ENCODE results near the gene NHP2. TPM values are rescaled to one million over a fixed set of nuclear protein-coding genes. Genes with fewer than 3 reads are reported as not detected.

NHP2 gene
- total RNA-seq, 2 experiments from 2014 or later = 113 to 124 TPM

DNA sequence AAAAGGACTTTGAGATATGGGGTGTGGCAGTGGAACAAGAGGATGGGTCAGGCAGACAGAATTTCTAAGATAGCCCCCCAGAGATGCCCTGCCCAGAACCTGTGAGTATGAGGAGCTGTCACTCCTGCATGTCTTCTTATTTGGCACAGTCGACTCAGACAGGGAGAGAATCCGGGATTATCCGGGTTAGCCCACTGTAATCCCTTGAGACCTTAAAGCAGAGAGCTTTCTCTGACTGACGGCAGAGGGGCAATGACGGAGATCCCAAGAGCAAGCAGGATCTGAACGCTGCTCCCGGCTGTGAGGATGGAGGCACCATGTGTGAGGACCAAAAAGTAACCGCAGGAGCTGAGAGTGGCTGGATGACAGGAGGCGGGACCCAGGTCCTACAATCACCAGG lies 8.8 kb upstream of the NHP2 start:
- POLR2A ChIA-PET = no interaction called here
- DNase-seq (no peak), ATAC-seq (ENCODE audit: low read depth) (no peak)
- no peaks in the 10 kb centered on the region for H3K36me3 Mint-ChIP-seq
- H3K27me3 Mint-ChIP-seq = peaks cover 36% of the 10 kb centered on the region
- no peak overlapping the region for H3K4me3 Mint-ChIP-seq
- no peaks in the 10 kb centered on the region for H3K9me3 Mint-ChIP-seq
- H3K4me1 Mint-ChIP-seq = peaks cover 5% of the 10 kb centered on the region
- no peak overlapping the region for H3K27ac Mint-ChIP-seq

DNA sequence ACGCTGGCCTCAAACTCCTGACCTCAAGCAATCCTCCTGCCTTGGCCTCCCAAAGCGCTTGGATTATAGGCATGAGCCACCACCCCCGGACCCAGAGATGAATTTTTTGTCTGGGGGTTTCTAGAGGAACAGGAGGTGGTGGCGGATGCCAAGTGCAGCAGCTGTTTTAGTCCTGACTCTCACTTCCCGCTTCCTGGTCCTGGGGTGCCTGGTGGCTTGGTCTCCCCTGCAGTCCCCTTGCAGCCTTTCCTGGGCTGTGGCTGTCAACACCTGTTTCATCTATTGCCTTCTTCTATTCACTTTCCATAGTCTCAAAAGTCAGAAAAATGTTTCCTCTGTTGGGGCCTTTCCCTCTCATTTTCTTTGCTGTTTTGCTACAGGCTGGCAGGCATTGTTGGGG lies 6.5 kb upstream of the NHP2 start:
- Mint-ChIP-seq H3K4me1 (peaks cover 5% of the 10 kb centered on the region), H3K27ac (no peak overlapping the region), H3K27me3 (peaks cover 30% of the 10 kb centered on the region), H3K36me3 (no peaks in the 10 kb centered on the region), H3K9me3 (no peaks in the 10 kb centered on the region), H3K4me3 (no peak overlapping the region)
- DNase-seq (no peak), ATAC-seq (ENCODE audit: low read depth) (no peak)
- POLR2A ChIA-PET = no interaction called here

DNA sequence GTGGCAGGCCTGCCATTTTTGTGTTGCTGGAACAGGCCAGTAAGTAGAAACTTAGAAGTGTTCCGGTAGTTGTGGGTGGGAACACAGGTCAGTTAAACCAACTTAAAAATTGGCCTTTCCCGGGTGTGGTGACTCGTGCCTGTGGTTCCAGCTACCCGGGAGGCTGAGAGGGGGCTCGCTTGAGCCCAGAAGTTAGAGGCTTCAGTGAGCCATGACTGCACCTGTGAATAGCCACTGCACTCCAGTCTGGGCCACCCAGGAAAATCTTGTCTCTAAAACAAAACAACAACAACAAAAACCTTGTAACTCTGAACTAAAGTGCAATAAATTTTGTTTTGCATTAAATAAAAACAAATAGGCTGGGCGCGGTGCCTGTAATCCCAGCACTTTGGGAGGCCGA lies 1.4 kb upstream of the NHP2 start:
- DNase-seq = no peak
- POLR2A ChIA-PET = no interaction called here
- peaks cover 13% of the 10 kb centered on the region for H3K36me3 Mint-ChIP-seq
- no peak overlapping the region for H3K27ac Mint-ChIP-seq
- no peaks in the 10 kb centered on the region for H3K27me3 Mint-ChIP-seq
- no peak overlapping the region for H3K4me3 Mint-ChIP-seq
- H3K9me3 Mint-ChIP-seq = no peaks in the 10 kb centered on the region
- H3K4me1 Mint-ChIP-seq = peaks cover 24% of the 10 kb centered on the region
- no peak for ATAC-seq (ENCODE audit: low read depth)

DNA sequence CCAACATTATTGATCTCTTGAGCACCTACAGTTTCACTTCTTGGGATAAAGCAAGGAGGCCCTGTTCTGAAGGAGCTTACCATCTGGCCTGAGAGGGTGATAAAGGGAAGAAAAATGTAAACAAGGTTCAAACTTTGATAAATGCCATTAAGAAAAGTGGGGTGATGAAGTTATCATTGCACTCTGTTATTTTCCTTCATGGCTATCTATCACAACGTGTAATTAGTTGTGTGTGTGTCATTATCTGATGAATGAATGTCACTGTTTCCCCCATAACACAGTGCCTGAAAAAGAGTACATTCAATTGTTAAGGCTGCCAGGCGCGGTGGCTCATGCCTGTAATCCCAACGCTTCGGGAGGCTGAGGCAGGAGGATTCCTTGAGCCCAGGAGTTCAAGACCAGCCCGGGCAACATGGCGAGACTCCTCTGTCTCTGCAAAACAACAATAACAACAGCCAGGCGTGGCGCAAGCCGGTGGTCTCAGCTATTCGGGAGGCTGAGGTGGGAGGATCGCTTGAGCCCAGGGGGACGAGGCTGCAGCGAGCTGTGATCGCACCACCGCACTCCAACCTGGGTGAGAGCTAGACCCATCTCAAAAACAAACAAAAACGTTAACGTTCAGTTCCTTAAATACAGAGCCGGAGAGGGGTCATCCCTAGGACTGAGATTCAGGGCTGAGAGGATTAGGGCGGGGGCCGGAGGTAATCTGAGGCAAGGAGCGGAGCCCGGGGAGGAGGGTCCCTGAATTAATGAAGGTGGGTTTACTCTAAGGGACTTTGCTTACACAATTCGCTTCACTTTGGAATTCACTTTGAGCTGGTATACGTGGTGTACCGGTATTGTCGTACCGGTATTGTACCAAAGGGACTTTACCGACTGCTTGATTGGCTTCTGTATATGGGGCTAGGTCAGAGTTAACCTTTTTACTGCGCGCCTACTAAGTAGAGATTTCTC lies 917 bp downstream of the NHP2 start:
- DNase-seq = no peak
- Mint-ChIP-seq H3K27me3 (no peaks in the 10 kb centered on the region), H3K9me3 (no peaks in the 10 kb centered on the region), H3K4me1 (peaks cover 41% of the 10 kb centered on the region), H3K4me3 (peak overlapping the region; percentile 96), H3K36me3 (peaks cover 19% of the 10 kb centered on the region), H3K27ac (peak overlapping the region; percentile 91)
- POLR2A ChIA-PET = interaction anchor here (0.6 to 1.6 kb wide), 8 partner anchors 9 to 651 kb away, joined by 3 to 12 read pairs (median 4); partner anchors contain the start of genes HNRNPAB and RMND5B
- no peak for ATAC-seq (ENCODE audit: low read depth)

DNA sequence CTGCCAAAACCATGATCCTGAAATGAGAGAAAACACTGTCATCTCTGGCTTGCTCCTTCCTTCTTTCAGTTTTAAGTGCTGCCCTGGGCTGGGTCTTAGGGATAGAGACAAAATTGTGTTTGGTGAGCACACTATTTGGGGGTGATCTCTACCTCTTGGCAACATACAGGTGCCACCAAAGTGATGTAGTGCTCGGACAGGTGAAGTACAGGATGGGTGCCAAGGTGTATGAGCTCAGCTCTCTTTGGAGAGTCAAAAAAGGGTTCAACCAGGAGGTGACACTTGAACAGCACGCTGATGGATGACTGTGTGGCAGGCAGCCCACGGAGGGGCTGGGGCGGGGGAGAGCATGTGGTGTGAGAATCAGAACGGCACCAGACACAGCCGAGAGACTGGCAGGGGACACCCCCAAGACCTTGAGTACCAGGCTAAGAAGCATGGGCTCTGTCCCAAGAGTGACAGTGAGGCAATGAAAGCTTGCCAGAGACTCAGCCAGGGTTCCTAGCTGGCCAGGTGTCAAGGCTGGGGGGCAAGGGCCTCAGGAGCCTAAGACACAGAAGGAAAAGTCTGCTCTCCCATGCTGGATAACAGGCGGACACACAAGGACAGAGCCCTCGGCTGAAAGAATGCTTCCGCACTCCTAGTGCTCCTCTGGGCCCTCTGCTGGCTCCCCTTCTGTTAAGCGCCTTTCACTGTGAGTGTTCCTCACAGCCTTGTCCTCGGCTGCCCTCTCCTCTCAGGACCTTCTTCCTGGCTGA lies 2.5 kb downstream of the NHP2 start:
- Mint-ChIP-seq H3K27ac (no peak overlapping the region), H3K36me3 (peaks cover 19% of the 10 kb centered on the region), H3K4me1 (peaks cover 41% of the 10 kb centered on the region), H3K27me3 (no peaks in the 10 kb centered on the region), H3K9me3 (no peaks in the 10 kb centered on the region), H3K4me3 (no peak overlapping the region)
- ATAC-seq (ENCODE audit: low read depth) (no peak), DNase-seq (no peak)
- POLR2A ChIA-PET = no interaction called here

DNA sequence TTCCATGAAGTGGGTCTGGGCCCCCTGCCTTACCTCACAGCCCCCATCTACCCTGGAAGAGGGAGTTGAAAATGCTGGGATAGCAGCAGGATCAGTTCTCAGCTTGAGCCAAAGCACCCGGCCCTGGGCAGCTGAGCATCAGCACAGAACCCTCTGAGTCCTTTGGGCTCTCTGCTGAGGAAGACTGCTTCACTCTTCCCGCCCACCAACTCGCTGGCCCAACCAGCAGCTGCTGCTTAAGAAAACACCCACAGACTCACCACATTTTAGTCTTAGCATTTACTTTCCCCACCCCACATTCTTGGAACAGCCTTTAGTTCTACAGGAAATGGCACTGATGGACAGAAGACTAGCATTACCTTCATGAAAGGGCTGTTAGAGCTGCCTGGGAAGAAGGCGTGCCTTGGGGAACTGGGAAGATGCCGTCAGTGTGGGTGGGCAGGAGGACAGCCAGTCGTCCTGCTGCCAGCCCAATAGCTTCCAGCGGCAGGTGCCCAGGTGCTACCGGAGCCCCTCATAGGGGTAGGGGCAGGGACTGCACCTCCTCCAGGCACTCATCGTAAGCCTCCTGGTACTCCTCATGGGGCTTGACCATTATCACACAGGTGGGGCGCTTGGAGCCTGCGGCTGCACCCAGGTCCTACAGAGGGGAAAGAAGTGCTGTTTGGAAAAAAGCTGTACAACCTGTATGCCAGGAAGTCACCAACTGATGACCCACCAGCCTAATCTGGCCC lies 4.3 kb downstream of the NHP2 start:
- Mint-ChIP-seq H3K27ac (peak overlapping the region; percentile 70), H3K27me3 (no peaks in the 10 kb centered on the region)
- POLR2A ChIA-PET = interaction anchor here (1.1 to 2.1 kb wide), 2 partner anchors 29 to 31 kb away, joined by 3 to 11 read pairs; no protein-coding TSS in a partner anchor

DNA sequence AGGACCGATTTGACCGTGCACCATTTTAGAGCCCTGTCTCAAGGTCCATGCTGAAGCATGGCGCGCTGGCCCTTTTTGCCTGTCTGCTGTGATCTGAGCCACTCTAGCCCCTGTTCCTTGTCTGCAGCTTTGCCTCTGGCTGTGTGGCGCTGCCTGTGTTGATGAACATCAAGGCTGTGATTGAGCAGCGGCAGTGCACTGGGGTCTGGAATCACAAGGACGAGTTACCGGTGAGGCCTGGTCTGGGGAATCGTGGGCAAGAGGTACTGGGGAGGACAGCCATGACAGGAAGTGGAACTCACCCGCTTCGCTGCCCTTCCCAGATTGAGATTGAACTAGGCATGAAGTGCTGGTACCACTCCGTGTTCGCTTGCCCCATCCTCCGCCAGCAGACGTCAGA lies 6.3 kb downstream of the NHP2 start:
- no peak for DNase-seq
- Mint-ChIP-seq H3K4me3 (no peak overlapping the region), H3K27me3 (no peaks in the 10 kb centered on the region), H3K36me3 (peaks cover 17% of the 10 kb centered on the region), H3K27ac (no peak overlapping the region), H3K4me1 (peaks cover 36% of the 10 kb centered on the region), H3K9me3 (no peaks in the 10 kb centered on the region)
- no peak for ATAC-seq (ENCODE audit: low read depth)
- POLR2A ChIA-PET = no interaction called here

More for the DNA sequence above, 4.3 kb downstream of the NHP2 start:
- peak overlapping the region; percentile 8 for H3K4me3 Mint-ChIP-seq
- DNase-seq (no peak), ATAC-seq (ENCODE audit: low read depth) (peak; percentile 15)
- H3K36me3 Mint-ChIP-seq = peaks cover 19% of the 10 kb centered on the region
- H3K9me3 Mint-ChIP-seq = no peaks in the 10 kb centered on the region
- peaks cover 40% of the 10 kb centered on the region for H3K4me1 Mint-ChIP-seq

DNA sequence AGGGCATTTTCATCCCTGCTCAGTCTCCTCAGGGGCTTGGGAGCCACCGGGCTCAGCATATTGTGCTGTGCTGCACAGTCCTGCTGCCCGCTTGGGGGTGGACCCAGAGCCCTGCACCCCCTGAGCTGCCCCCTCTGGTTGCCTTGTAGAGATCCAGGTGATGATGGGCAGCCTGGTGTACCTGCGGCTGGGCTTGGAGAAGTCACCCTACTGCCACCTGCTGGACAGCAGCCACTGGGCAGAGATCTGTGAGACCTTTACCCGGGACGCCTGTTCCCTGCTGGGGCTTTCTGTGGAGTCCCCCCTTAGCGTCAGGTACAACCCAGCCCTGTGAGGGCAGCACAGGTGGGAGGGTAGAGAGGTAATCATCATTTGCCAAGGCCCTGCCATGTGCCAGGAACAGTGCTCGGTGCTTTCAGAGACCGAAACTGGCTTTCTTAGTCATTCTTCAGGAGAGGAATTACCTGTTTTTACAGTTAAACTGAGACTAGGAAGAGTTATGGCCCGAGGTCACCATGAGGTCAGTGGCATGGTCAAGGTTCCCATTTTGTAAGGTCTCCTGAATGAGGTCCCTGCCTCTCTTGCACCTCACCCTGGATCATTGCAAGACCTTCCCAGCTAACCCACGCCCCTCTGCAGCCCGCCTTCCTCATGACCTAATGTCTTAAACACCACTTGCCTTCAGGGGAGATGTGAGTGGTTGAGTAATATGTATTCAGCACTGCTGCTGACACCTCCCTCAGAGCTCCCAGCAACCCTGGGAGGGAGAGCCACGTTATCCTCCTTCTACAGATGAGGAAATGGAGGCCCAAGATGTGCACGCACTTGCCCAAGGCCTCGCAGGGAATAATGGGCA lies 7.5 kb downstream of the NHP2 start:
- POLR2A ChIA-PET = interaction anchor here (1.2 to 1.5 kb wide), 2 partner anchors 25 to 70 kb away, joined by 3 to 6 read pairs; no protein-coding TSS in a partner anchor
- no peak overlapping the region for H3K4me3 Mint-ChIP-seq
- DNase-seq (peak; percentile 78), ATAC-seq (ENCODE audit: low read depth) (peak; percentile 81)
- no peaks in the 10 kb centered on the region for H3K9me3 Mint-ChIP-seq
- peaks cover 26% of the 10 kb centered on the region for H3K4me1 Mint-ChIP-seq
- peaks cover 13% of the 10 kb centered on the region for H3K36me3 Mint-ChIP-seq
- H3K27ac Mint-ChIP-seq = no peak overlapping the region
- H3K27me3 Mint-ChIP-seq = no peaks in the 10 kb centered on the region

DNA sequence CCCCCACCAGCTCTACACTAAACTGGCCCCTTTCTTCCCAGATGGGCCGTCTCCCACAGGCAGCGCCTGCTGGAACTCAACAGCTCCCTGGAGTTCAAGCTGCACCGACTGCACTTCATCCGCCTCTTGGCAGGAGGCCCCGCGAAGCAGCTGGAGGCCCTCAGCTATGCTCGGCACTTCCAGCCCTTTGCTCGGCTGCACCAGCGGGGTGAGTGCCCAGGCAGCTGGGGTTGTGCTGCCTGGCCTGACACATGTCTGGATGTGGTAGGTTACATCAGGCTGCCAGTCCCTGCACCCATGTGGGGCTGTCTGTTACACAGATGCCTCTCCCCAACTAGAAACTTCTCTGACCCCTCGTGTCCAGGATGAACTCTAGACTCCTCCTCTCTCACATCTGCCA lies 9.8 kb downstream of the NHP2 start:
- H3K9me3 Mint-ChIP-seq = no peaks in the 10 kb centered on the region
- ATAC-seq (ENCODE audit: low read depth) = no peak
- no peak overlapping the region for H3K27ac Mint-ChIP-seq

DNA sequence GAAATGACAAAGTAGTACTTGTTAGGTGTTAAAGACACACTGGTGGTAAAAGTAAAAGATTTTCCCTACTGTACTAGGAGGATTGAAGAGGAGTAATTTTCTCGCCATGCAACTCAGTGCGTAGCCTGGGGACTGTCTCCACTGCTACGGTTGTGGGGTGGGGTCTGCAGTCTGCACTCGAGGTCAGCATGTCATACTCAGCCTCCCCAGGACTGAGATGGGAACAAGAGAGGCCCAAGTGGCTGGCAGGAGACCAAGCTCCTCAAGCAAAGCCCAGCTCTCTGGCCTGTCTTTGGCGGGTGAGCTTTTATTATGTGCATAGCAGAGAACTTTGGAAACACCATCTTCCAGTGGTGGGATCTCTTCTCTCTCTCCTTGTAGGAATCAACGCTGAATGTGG lies 10.4 kb downstream of the NHP2 start:
- DNase-seq (no peak), ATAC-seq (ENCODE audit: low read depth) (no peak)
- Mint-ChIP-seq H3K36me3 (peaks cover 3% of the 10 kb centered on the region), H3K4me1 (peaks cover under 1% of the 10 kb centered on the region), H3K9me3 (no peaks in the 10 kb centered on the region), H3K4me3 (no peak overlapping the region), H3K27ac (no peak overlapping the region), H3K27me3 (no peaks in the 10 kb centered on the region)
- POLR2A ChIA-PET = interaction anchor here (1.7 kb wide), 1 partner anchor 10 kb away, joined by 5 read pairs; the partner anchor contains the start of gene NHP2

More for the DNA sequence above, 9.8 kb downstream of the NHP2 start:
- Mint-ChIP-seq H3K27me3 (no peaks in the 10 kb centered on the region), H3K4me3 (no peak overlapping the region), H3K4me1 (peaks cover 6% of the 10 kb centered on the region), H3K36me3 (peaks cover 6% of the 10 kb centered on the region)
- POLR2A ChIA-PET = interaction anchor here (0.9 to 1.7 kb wide), 3 partner anchors 8 to 23 kb away, joined by 3 to 5 read pairs (median 4); partner anchors contain the start of gene NHP2
- no peak for DNase-seq

DNA sequence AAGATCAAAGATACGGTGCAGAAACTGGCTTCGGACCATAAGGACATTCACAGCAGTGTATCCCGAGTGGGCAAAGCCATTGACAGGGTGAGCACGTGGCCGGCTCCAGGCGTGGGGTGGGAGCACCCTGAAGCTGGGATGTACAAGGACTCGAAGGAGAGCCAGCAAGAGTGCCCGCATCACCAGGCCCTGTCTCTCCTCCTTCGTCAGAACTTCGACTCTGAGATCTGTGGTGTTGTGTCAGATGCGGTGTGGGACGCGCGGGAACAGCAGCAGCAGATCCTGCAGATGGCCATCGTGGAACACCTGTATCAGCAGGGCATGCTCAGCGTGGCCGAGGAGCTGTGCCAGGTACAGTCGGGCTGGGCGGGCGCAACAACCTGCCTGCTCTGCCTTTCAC lies 11.0 kb downstream of the NHP2 start:
- POLR2A ChIA-PET = interaction anchor here (1.7 kb wide), 1 partner anchor 11 kb away, joined by 5 read pairs; the partner anchor contains the start of gene NHP2
- DNase-seq (no peak), ATAC-seq (ENCODE audit: low read depth) (no peak)
- Mint-ChIP-seq H3K27ac (no peak overlapping the region), H3K9me3 (no peaks in the 10 kb centered on the region), H3K36me3 (no peaks in the 10 kb centered on the region), H3K27me3 (no peaks in the 10 kb centered on the region), H3K4me1 (no peaks in the 10 kb centered on the region), H3K4me3 (no peak overlapping the region)

DNA sequence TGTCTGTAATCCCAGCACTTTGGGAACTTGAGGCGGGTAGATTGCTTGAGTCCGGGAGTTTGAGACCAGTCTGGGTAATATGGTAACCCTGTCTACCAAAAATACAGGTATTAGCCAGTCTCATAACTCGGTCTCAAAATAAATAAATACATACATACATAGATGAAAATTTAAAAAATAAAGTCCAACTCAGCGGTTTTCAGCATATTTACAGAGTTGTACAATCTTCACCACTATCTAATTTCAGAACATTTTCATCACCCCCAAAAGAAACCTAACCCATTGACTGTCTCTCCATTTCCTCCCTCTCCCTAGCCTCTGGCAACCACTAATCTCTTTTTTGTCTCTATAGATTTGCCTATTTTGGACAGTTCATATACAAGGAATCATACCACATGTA lies 12.1 kb downstream of the NHP2 start:
- no peak overlapping the region for H3K27ac Mint-ChIP-seq
- ATAC-seq (ENCODE audit: low read depth) = no peak
- no peak overlapping the region for H3K4me3 Mint-ChIP-seq
- no peaks in the 10 kb centered on the region for H3K27me3 Mint-ChIP-seq
- POLR2A ChIA-PET = no interaction called here
- H3K4me1 Mint-ChIP-seq = peaks cover 2% of the 10 kb centered on the region
- no peaks in the 10 kb centered on the region for H3K9me3 Mint-ChIP-seq
- no peak for DNase-seq
- no peaks in the 10 kb centered on the region for H3K36me3 Mint-ChIP-seq
